GM12878 (cell line): Measurements from ENCODE around the gene ANKMY1.

ENCODE experiments used
- SMARCA5 ChIP-seq: fragments of 450-650 bp; IDR thresholded peaks from 2 replicates; pipeline ENCODE4 v1.6.1; 2017; ENCODE audit warnings: mild to moderate bottlenecking
- TF ChIP-seq, protein P1 (sequence below): fragments of 450-650 bp; IDR thresholded peaks from 2 replicates; pipeline ENCODE4 v1.6.1; 2017; ENCODE audit warnings: mild to moderate bottlenecking, moderate library complexity

DNA sequence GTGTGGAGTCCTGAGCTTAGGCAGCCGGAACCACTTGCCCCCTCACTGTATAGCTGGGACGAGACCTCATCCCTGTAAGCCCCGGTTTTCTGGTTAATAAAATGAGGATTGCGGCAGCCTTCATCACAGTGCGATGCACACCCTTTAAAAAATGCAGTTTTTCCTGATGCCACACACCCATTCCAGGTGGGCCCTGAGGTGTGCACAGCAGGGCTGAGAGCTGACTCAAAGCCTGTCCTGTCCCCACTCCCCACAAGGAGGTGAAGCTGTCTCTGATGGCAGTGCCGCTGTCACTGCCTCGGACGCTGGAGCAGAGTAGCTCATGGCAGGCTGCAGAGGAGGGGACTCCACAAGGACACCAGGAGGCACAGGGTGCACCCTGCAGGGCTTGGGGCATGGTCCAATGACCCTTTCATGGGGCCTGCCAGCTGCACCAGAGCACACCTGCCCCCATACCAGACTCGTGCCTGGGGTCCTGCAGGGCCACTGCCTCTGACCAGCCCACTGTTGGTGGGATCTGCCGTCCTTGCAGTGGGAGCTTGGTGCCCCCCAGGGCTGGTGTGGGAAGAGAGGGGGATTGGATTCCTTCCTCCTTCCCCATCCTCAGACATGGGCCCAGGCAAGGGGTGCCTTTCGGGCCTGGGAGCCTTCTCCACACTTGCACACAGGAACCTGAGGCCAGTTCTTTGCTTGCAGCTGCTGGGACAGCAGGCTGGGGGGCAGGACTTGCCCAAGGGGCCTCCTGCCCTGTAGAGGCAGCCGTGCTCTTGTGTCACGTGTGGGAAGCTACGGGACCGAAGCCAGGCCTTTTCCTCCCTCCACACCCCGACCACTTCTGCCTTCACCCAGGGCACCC lies 99.5 kb downstream of the ANKMY1 start:
- no peak for TF ChIP-seq SMARCA5
- TF ChIP-seq, protein P1, sequence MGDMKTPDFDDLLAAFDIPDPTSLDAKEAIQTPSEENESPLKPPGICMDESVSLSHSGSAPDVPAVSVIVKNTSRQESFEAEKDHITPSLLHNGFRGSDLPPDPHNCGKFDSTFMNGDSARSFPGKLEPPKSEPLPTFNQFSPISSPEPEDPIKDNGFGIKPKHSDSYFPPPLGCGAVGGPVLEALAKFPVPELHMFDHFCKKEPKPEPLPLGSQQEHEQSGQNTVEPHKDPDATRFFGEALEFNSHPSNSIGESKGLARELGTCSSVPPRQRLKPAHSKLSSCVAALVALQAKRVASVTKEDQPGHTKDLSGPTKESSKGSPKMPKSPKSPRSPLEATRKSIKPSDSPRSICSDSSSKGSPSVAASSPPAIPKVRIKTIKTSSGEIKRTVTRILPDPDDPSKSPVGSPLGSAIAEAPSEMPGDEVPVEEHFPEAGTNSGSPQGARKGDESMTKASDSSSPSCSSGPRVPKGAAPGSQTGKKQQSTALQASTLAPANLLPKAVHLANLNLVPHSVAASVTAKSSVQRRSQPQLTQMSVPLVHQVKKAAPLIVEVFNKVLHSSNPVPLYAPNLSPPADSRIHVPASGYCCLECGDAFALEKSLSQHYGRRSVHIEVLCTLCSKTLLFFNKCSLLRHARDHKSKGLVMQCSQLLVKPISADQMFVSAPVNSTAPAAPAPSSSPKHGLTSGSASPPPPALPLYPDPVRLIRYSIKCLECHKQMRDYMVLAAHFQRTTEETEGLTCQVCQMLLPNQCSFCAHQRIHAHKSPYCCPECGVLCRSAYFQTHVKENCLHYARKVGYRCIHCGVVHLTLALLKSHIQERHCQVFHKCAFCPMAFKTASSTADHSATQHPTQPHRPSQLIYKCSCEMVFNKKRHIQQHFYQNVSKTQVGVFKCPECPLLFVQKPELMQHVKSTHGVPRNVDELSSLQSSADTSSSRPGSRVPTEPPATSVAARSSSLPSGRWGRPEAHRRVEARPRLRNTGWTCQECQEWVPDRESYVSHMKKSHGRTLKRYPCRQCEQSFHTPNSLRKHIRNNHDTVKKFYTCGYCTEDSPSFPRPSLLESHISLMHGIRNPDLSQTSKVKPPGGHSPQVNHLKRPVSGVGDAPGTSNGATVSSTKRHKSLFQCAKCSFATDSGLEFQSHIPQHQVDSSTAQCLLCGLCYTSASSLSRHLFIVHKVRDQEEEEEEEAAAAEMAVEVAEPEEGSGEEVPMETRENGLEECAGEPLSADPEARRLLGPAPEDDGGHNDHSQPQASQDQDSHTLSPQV, result no peak
